Esophagus squamous epithelium (tissue), 4 donors: Measurements from ENCODE around the gene CLCN1.

Source experiments
- POLR2A ChIP-seq, 4 donors: fragments of 450-650 bp; IDR thresholded peaks; one replicate each; pipeline ENCODE4 v1.6.1; 2017; ENCODE audit warnings: antibody characterized with exemption in 4 of 4, mild to moderate bottlenecking in 4 of 4, moderate library complexity in 3 of 4
- TF ChIP-seq, protein P1 (sequence below), 6 experiments: fragments of 450-650 bp in 4 of 6; fragments of 200-600 bp in 2 of 6; sonication (generic) in 2 of 6; IDR thresholded peaks; one replicate each; pipeline ENCODE4 v1.5.1; 2016 to 2019; ENCODE audit warnings: antibody characterized with exemption in 6 of 6, mild to moderate bottlenecking in 4 of 6, moderate library complexity in 4 of 6

DNA sequence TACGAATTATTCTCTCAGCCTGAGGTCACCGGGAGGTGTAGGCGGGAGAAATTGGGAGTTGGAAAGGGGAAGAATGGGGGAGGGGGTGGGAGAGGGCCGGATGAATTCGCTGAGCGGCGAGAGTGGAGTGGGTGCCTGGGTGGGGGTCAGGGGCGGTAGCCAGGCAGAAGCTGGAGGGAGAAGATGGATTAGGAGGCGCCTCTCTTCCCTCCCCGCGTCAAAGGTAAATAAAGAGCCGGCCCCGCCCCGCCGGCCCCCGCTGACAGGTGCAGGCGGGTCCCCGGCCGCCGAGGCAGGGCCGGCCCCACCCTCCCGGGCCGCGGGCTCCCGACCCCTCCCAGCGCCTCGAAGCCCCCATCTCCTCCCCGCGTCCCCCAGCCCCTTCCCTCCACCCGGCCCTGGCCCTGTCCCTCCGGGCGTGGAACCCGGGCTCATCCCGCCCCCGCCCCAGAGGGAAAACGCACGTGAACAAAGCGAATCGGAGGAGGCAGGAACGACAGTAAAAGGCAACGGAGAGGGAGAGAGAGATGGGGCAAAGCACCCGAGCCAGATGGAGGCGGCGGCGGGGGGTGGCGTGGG is 45.7 kb downstream of the CLCN1 start:
- TF ChIP-seq, protein P1, sequence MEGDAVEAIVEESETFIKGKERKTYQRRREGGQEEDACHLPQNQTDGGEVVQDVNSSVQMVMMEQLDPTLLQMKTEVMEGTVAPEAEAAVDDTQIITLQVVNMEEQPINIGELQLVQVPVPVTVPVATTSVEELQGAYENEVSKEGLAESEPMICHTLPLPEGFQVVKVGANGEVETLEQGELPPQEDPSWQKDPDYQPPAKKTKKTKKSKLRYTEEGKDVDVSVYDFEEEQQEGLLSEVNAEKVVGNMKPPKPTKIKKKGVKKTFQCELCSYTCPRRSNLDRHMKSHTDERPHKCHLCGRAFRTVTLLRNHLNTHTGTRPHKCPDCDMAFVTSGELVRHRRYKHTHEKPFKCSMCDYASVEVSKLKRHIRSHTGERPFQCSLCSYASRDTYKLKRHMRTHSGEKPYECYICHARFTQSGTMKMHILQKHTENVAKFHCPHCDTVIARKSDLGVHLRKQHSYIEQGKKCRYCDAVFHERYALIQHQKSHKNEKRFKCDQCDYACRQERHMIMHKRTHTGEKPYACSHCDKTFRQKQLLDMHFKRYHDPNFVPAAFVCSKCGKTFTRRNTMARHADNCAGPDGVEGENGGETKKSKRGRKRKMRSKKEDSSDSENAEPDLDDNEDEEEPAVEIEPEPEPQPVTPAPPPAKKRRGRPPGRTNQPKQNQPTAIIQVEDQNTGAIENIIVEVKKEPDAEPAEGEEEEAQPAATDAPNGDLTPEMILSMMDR (IDR thresholded peaks at IDR 0.05), result no peak
- no peak for TF ChIP-seq POLR2A (IDR thresholded peaks at IDR 0.05)
